Peyer's patch (tissue), 4 donors: ENCODE measurements around the gene CD226. TPM values are rescaled to one million over a fixed set of nuclear protein-coding genes. Genes with fewer than 3 reads are reported as not detected.

Experiments
- DNase-seq, 3 donors: peaks; one replicate each; pipeline ENCODE4 v3.0.0-alpha.2; 2017 to 2019
- H3K27ac ChIP-seq, 4 donors: fragments of 200-600 bp; sonication (generic); one replicate each; pipeline ENCODE4 v1.5.1; 2016 to 2019
- H3K27me3 ChIP-seq, 2 donors: fragments of 200-600 bp; sonication (generic); one replicate each; pipeline ENCODE4 v1.5.1; 2019
- H3K36me3 ChIP-seq, 3 donors: fragments of 200-600 bp; sonication (generic); one replicate each; pipeline ENCODE4 v1.5.1; 2016 to 2019
- H3K4me1 ChIP-seq, 4 donors: fragments of 200-600 bp; sonication (generic); one replicate each; pipeline ENCODE4 v1.5.1; 2016 to 2019
- H3K4me3 ChIP-seq, 4 donors: fragments of 200-600 bp; sonication (generic); 1 replicate in 3 of 4; 2 replicates in 1 of 4; pipeline ENCODE4 v1.5.1; 2016 to 2019; ENCODE audit warnings: mild to moderate bottlenecking in 1 of 4
- H3K9me3 ChIP-seq, 4 donors: fragments of 200-600 bp; sonication (generic); one replicate each; pipeline ENCODE4 v1.5.1; 2016 to 2019; ENCODE audit warnings: mild to moderate bottlenecking in 1 of 4
- CTCF ChIP-seq, 6 experiments: fragments of 450-650 bp in 4 of 6; fragments of 200-600 bp in 2 of 6; sonication (generic) in 1 of 6; IDR thresholded peaks; one replicate each; pipeline ENCODE4 v1.5.1; 2017 to 2019; ENCODE audit warnings: antibody characterized with exemption in 6 of 6, mild to moderate bottlenecking in 3 of 6, moderate library complexity in 1 of 6
- POLR2A ChIP-seq, 2 donors: fragments of 450-650 bp; IDR thresholded peaks; one replicate each; pipeline ENCODE4 v1.5.1; 2017; ENCODE audit warnings: antibody characterized with exemption in 2 of 2, mild to moderate bottlenecking in 2 of 2, moderate library complexity in 2 of 2
- total RNA-seq, 4 donors: library from RNA; depleted of rRNA; stranded (reverse); fragments of >200 nt; gene quantifications; one replicate each; pipeline ENCODE4 v1.1.0, GENCODE V29; 2016

The CD226 gene
- total RNA-seq, 4 donors from 2014 or later, result 0.66 to 10.7 (median 3.3) TPM

- DNase-seq, result no peak
- TF ChIP-seq CTCF (IDR thresholded peaks at IDR 0.05) (no peak), POLR2A (IDR thresholded peaks at IDR 0.05) (no peak)
- H3K27ac ChIP-seq, result no peak overlapping the region
- no peak overlapping the region for H3K4me3 ChIP-seq
- no peaks in the 10 kb centered on the region for H3K9me3 ChIP-seq
- H3K27me3 ChIP-seq, result no peaks in the 10 kb centered on the region
- H3K36me3 ChIP-seq, result no peaks in the 10 kb centered on the region
- H3K4me1 ChIP-seq, result no peaks in the 10 kb centered on the region
Observed at GRCh38 chr18:69897397-69898108, 50.1 kb downstream of the CD226 start.

GRCh38 chr18:69895066-69896047 lies 52.3 kb downstream of the CD226 start:
- DNase-seq, result no peak
- TF ChIP-seq CTCF (IDR thresholded peaks at IDR 0.05), result no peak
- no peak for TF ChIP-seq POLR2A (IDR thresholded peaks at IDR 0.05)
- Histone ChIP-seq H3K4me3 (no peak overlapping the region), H3K36me3 (no peaks in the 10 kb centered on the region), H3K9me3 (no peaks in the 10 kb centered on the region), H3K27me3 (no peaks in the 10 kb centered on the region), H3K4me1 (no peaks in the 10 kb centered on the region), H3K27ac (no peak overlapping the region)

- DNase-seq, result no peak
- Histone ChIP-seq H3K4me1 (no peaks in the 10 kb centered on the region), H3K4me3 (no peak overlapping the region), H3K36me3 (no peaks in the 10 kb centered on the region), H3K9me3 (no peaks in the 10 kb centered on the region), H3K27ac (no peak overlapping the region), H3K27me3 (no peaks in the 10 kb centered on the region)
- TF ChIP-seq CTCF (IDR thresholded peaks at IDR 0.05) (no peak), POLR2A (IDR thresholded peaks at IDR 0.05) (no peak)
Observed at GRCh38 chr18:69894467-69894866, 53.2 kb downstream of the CD226 start.

GRCh38 chr18:69890558-69890957 lies 57.1 kb downstream of the CD226 start:
- no peak for TF ChIP-seq CTCF (IDR thresholded peaks at IDR 0.05)
- no peak overlapping the region for H3K27ac ChIP-seq

GRCh38 chr18:69889009-69889408 lies 58.7 kb downstream of the CD226 start:
- no peaks in the 10 kb centered on the region for H3K9me3 ChIP-seq
- H3K4me3 ChIP-seq, result no peak overlapping the region
- H3K27me3 ChIP-seq, result no peaks in the 10 kb centered on the region
- TF ChIP-seq CTCF (IDR thresholded peaks at IDR 0.05) (no peak), POLR2A (IDR thresholded peaks at IDR 0.05) (no peak)
- no peak overlapping the region for H3K27ac ChIP-seq
- H3K36me3 ChIP-seq, result no peaks in the 10 kb centered on the region
- no peak for DNase-seq
- H3K4me1 ChIP-seq, result no peaks in the 10 kb centered on the region

More at GRCh38 chr18:69890558-69890957, 57.1 kb downstream of the CD226 start:
- no peak for DNase-seq
- Histone ChIP-seq H3K4me3 (no peak overlapping the region), H3K4me1 (no peaks in the 10 kb centered on the region), H3K27me3 (no peaks in the 10 kb centered on the region), H3K9me3 (no peaks in the 10 kb centered on the region), H3K36me3 (no peaks in the 10 kb centered on the region)
